GM18498 (cell line): ENCODE results near the gene SLC51B.
"Not testable (repeated sequence)": the region's sequence is repeated elsewhere in the genome, so short reads cannot be mapped to it uniquely, and the experiment has no call there.

Experiments
- ATAC-seq: cut with Tn5 transposase; IDR thresholded peaks from one replicate; pipeline ENCODE4 v1.9.1; 2021; ENCODE audit warnings: mild to moderate bottlenecking, moderate library complexity; ENCODE audit not compliant: unreplicated experiment

SLC51B gene

DNA sequence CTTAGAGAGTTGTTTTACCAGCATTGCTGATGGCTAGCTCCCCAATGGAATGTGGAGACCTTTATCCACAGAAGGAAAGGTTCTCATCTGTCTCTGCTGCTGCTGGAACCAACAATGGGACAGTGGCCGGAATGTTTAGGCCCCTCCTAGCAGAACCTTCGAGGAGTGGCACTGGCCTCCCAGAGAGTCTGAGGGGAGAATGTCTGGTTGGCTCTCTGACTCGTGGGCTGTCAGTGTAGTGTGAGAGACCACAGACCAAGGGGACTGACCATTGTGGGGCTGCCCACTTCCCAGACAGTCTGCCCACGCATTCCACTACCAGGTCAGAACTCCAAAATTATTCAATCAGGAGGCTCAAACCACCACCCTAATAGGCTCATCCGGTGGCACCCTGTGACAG lies 17.5 kb downstream of the SLC51B start:
- no peak for ATAC-seq

DNA sequence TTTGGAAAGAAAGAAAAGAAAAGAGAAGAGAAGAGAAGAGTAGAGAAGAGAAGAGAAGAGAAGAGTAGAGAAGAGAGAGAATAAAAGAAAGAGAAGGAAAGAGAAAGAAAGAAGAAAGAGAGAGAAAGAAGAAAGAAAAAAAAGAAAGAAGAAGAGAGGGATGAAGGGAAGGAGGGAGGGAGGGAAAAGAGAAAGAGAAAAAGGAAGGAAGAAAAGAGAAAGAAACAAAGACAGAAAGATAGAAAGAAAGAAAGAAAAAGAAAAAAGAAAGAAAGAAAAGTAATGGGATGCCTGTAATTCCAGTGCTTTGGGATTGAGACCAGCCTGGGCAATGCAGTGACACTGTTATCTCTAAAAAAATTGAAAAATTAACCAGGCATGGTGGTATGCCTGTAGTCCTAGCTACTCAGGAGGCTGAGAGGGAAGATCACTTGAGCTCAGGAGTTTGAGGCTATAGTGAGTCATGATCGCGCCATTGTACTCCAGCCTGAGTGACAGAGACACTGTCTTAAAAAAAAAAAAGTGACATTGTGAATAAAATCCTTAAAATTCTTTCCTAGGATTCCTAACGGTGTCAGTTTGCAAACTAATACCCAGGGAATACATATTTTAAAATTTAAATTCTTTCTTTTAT lies 20.9 kb downstream of the SLC51B start:
- ATAC-seq: no peak

DNA sequence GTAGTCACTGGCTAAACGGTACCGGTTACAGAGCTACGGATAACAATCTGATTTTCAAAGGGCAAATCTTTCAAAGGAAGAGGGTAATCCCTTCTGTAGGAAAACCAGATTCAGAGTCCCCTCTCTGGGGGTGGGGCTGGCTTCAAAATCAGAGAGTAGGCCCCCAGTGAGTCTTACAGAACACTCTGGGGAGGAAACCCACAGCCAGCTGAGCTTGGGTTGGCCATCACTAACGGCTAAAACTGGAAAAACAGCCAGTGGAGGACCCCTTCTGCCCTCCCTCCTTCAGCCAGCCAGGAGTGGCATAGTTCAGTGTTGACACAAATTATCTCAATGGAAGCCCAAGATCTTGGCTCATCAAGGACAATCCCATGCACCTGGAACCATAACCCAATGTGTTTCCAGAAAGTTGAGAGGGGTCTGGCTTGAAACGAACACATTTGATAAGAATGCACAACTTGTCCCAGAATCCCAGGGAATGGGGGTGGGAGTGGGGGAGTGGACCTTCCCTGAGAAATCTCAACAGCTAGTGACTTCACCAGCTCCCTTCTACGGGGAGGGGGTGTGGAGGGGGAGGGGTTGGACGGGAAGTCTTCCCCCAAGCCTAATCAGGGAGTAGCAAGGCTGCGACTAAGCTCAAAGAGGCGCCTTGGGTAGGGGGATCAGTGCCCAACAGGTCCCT lies 21.6 kb downstream of the SLC51B start:
- ATAC-seq: no peak

DNA sequence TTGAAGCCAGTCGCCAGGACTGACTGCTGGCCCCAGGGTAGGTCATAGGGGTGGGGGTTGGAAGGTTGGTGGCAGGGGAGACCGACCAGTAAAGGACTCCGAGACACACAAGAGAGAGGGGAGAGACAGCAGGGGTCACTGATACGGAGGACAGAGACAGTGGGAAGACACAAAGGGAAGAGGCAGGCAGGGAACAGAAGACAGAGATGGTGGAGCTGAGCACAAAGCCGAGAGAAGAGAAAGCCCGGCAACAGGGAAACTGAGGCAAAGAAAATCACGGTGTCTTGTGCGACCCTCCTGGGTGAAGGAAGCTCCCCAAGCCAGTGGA lies 22.1 kb downstream of the SLC51B start:
- ATAC-seq: no peak

DNA sequence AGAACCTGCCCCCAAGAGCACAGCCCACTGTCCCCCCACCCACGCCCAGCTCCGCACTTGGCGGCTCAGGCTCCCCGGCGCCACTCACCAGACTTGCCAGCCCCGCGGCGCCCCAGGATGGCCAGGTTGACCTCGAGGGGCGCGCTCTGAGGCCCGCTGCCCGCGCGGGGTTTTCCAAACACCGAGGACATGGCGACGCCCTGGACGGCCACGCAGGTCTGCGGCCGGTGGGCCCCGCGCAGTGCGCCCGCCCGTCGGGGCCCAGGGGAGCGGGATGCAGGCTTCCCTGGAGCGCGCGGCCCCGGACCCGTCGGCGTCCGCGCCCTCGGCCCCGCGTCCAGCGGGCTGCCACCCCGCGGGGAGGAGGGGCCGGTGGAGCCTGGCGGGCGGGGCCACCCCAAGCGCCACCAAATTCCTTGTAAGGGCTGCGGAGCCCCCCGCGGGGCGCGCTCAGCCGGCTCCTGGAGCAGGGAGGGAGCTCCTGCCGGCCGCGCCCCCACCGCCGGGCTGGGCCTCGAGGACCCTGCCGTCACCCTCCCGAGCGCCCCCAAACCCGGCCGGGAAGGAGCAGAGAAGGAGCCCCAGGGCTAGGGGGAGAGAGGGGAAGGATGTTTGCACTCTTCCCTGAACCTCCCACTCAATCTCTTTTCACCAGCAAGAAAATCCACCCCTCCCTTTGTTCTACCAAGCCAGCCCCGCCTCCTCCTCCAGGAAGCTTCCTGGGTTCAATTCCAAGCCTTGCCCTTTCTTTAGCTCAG lies 22.6 kb downstream of the SLC51B start, which contains the start of gene RASL12:
RASL12 (minus strand) TSS at position 347 of the 758 bp plus-strand sequence; CDS start at position 191, 156 bp downstream.
- ATAC-seq: no peak

DNA sequence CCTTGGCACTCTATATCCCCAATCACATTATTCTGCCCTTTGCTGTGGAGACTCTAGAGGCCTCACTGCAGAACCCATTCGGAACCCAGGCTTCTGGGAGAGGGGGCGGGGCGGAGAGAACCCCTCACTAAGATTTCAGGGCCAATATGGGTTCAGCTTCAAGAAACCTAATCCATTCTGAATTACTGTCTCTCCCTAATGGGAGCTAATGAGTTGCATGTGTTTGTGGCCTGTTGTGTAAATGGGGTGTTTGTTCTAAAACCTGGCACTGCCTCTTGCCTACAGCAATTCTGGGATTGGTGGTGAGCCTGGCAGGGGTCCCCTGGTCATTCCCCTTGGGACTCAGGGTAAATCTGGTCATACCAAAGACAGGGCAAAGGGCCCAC lies 23.2 kb downstream of the SLC51B start:
- no peak for ATAC-seq

DNA sequence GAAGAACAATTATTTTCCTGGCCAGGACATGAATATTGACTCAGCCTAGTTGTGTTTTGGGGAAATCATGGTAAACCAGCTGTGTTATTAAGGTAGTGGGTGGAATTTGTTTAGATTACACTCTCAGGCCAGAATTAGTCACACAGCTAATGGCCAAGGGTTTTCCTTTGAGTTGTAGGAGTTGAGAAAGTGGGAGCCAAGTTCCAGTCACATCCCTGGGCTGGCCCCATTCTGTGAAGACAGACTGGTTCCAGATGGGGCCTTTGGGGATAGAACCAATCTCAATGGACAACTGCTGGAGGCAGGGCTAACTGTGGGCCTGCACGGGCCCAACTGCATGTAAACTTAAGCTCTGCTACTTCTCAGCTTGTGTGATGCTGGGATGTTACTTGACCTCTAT lies 24.0 kb downstream of the SLC51B start:
- ATAC-seq: no peak

DNA sequence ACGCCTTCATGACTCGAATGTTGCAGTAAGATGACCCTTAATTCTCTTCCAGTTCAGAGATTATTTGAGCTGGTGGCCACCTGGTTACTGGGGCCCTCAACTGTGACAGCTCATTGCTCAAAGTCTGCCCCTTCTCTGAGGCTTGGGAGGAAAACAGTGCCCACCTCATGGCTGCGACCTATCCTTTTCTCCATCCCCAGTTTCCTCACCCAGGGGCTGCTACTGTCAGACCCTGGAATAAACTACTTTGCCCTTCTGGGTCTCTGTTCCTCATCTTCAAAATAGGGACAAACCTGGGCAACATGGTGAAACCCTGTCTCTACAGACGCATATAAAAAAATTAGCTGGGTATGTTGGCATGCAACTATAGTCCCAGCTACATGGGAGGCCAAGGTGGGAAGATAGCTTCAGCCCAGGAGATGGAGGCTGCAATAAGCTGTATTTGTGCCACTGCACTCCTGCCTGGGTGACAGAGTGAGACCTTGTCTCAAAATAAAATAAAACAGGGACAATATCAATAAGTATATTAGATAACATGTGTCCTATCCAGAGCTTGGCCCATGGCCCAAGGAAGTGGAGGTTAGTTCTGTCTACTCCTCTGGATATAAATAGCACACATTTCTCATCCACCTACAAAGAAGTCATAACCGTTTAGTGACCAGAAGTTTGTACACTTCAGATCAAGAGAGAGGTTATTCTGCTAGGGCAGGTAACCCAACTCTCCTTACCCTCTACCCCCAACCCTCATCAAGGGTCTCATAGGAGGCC lies 24.8 kb downstream of the SLC51B start:
- no peak for ATAC-seq

DNA sequence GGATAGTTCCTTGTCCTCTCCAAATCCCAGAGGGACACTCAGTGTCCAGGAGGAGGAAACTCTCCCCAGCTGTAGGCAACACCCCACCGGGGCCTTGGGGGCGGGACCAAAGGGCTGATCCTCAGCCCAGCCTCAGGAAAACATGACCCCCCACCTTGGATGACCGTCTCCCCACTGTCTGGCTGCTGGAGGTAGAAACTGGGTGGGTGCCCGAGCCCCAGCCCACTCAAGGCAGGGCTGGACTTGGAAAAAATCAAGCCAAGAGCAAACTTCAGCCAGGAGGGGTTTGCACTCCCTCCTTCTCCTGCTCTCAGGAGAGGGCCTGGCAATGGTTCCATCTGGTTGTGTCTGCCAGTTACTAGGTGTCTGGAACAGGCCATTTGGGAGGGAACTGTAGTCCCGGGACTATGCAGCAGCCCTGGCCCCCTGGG lies 26.2 kb downstream of the SLC51B start:
- no peak for ATAC-seq

DNA sequence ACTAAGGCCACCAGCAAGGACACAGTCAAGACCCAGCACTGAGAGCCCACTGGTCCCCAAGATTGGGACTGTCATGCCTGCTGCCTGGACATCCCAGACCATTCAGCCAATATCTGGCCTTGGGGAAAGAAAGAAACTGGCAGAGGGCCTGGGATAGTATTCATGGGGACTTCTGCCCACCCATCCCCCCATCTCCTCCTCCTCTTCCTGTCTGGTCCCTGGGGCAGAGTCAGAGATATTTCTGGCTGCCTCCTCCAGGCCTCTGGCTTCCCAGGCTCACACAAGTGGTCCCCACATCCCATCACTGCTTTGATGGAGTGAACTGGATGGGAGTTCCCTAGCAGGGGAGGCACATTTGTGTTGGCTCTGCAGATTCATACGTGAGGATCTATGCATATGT lies 26.8 kb downstream of the SLC51B start:
- no peak for ATAC-seq

DNA sequence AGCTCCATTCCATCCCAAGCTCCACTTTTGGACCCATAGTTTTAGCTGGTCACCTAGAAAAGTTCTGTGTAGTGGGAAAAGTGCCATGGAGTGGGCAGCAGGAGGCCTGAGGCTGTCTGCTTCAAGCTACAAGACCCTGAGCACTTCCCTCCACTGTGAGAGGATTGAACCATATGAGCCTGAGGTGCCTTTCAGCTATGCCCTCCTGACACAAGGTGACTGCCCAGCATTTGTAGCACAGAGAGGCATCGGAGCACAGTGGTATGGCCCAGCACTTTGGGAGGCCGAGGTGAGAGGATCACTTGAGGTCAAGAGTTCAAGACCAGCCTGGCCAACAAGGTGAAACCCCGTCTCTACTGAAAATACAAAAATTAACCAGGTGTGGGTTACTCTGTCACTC lies 27.4 kb downstream of the SLC51B start:
- no peak for ATAC-seq

DNA sequence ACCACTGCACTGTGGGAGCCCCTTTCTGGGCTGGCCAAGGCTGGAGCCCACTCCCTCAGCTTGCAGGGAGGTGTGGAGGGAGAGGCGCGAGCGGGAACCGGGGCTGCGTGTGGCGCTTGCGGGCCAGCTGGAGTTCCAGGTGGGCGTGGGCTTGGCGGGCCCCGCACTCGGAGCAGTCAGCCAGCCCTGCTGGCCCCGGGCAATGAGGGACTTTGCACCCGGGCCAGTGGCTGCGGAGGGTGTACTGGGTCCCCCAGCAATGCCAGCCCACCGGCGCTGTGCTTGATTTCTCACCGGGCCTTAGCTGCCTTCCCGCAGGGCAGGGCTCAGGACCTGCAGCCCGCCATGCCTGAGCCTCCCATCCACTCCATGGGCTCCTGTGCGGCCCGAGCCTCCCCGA lies 29.8 kb downstream of the SLC51B start:
- ATAC-seq: not testable (repeated sequence)

DNA sequence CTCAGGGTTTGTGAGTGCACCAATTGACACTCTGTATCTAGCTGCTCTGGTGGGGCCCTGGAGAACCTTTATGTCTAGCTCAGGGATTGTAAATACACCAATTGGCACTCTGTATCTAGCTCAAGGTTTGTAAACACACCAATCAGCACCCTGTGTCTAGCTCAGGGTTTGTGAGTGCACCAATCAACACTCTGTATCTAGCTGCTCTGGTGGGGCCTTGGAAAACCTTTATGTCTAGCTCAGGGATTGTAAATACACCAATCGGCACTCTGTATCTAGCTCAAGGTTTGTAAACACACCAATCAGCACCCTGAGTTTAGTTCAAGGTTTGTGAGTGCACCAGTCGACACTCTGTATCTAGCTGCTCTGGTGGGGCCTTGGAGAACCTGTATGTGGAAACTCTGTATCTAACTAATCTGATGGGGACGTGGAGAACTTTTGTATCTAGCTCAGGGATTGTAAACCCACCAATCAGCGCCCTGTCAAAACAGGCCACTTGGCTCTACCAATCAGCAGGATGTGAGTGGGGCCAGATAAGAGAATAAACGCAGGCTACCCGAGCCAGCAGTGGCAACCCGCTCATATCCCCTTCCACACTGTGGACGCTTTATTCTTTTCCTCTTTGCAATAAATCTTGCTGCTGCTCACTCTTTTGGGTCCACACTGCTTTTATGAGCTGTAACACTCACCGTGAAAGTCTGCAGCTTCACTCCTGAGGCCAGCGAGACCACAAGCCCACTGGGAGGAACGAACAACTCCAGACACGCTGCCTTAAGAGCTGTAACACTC lies 30.6 kb downstream of the SLC51B start:
- ATAC-seq: not testable (repeated sequence)

DNA sequence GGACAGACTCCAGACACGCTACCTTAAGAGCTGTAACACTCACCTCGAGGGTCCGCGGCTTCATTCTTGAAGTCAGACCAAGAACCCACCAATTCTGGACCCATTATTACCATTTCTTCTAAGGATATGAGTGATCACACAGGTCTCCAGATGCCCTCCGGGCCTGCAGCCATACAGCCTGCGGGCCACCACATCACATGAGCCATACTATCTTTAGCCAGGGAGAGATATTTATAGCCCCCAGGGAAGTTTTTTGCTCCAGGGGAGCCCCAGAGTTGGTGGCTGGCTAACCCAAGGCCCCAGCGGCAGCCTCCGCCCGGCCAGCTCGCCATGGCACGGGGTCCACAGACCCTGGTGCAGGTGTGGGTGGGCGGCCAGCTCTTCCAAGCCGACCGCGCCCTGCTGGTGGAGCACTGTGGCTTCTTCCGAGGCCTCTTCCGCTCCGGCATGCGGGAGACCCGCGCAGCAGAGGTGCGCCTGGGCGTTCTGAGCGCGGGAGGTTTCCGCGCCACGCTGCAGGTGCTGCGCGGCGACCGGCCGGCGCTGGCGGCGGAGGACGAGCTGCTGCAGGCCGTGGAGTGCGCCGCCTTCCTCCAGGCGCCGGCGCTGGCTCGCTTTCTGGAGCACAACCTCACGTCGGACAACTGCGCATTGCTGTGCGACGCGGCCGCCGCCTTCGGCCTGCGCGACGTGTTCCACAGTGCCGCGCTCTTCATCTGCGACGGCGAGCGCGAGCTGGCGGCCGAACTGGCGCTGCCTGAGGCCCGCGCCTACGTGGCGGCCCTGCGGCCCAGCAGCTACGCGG lies 31.5 kb downstream of the SLC51B start, which contains the start of gene KBTBD13:
KBTBD13 (plus strand) TSS at position 261 of the 805 bp plus-strand sequence; CDS start at position 331, 70 bp downstream.
- no peak for ATAC-seq

DNA sequence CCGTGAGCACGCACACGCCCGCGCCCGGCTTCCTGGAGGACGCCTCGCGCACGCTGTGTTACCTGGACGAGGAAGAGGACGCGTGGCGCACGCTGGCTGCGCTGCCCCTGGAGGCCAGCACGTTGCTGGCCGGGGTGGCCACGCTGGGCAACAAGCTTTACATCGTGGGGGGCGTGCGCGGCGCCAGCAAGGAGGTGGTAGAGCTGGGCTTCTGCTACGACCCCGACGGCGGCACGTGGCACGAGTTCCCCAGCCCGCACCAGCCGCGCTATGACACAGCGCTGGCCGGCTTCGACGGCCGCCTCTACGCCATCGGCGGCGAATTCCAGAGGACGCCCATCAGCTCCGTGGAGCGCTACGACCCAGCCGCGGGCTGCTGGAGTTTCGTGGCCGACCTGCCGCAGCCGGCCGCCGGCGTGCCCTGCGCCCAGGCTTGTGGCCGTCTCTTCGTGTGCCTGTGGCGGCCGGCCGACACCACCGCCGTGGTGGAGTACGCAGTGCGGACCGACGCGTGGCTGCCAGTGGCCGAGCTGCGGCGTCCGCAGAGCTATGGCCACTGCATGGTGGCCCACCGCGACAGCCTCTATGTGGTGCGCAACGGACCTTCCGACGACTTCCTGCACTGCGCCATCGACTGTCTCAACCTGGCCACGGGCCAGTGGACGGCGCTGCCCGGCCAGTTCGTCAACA lies 32.2 kb downstream of the SLC51B start:
- ATAC-seq: no peak

DNA sequence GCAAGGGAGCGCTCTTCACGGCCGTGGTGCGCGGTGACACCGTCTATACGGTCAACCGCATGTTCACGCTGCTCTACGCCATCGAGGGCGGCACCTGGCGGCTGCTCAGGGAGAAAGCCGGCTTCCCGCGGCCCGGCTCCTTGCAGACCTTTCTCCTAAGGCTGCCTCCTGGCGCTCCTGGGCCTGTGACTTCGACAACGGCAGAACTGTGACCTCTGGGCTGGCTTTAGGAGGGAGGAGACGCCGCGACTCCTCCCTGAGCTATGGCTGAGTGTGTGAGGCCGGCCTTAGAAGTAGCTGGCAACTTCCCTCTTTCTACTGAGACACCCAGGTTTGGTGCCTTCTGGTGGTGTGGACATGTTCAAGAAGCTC lies 32.8 kb downstream of the SLC51B start:
- ATAC-seq: no peak

DNA sequence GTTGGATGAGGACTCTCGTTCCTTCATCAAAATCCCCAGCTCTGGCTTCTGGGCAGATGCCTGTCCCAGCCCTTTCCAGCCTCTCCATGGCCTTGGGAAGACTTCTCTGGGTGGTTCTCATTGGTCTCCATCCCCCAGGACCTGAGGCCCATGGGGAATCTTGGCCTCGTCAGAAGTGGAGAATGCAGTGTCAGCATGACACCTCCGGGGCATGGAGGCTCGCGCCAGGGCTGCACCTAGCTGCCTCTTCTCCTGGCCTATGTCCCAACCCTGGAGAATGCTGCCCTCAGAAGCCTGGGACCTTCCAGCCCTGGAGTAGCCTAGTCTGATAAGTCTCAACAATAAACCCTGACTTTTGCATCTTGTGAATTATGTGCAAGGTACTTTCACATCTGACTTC lies 34.4 kb downstream of the SLC51B start:
- no peak for ATAC-seq

DNA sequence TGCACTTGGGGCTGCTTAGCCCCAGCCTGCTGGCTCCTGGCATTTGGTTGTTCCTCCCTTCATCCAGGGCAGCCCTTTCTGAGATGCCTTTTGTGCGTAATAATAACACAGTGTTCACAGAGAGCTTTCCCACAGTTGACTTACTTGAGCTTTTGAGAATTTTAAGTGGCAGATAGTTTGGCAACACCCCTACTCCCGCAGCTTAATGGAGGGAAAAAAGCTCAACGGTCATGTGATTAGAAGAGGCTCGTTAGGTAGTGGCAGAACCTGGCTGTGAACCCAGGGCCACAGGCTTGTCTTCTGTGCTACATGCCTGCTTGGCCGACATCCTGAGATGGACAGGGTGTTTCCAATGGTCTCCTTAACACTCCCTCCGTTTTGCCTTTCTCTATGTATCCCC lies 36.1 kb downstream of the SLC51B start:
- ATAC-seq: no peak

DNA sequence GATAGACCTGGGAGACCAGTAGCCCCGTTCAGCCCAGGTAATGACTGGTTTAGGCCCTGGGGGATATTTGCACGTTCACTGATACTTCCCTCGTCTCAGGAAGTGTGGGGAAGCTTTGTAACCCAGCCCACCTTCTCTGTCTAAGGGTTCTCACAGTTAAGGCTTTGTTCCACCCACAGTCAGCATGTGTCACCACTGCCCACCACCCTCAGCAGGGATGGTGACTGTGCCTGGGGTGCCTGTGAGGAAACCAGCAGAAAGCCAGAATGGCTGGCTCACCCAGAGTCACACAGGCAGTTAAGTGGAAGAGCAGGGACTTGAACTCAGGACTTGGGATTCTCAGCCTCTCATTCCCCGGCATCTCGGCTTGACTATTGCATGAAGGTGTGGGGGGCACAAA lies 36.6 kb downstream of the SLC51B start:
- no peak for ATAC-seq
